ENCODE measurements around the gene ELMO3.

ELMO3 gene

DNA sequence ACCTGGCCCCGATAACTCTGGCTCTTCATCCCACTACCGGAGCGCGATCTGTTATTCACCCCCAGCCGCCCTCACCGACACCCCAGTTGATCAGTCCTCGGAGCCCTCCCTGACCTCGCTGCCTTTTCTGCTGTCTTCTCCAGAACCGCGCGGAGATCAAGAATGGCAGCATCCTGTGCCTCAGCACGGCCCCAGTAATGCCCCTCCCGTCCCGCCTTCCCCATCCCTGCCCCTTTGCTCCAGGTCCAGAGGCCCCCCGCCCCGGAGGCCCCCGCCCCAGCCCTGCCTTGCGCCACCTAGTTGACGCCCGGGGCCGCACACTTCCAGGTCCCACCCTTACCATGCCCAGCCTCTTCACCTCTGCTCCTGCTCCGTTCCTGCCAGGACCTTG is 872 bp downstream of the ELMO3 start:
- TF ChIP-seq, protein P1, sequence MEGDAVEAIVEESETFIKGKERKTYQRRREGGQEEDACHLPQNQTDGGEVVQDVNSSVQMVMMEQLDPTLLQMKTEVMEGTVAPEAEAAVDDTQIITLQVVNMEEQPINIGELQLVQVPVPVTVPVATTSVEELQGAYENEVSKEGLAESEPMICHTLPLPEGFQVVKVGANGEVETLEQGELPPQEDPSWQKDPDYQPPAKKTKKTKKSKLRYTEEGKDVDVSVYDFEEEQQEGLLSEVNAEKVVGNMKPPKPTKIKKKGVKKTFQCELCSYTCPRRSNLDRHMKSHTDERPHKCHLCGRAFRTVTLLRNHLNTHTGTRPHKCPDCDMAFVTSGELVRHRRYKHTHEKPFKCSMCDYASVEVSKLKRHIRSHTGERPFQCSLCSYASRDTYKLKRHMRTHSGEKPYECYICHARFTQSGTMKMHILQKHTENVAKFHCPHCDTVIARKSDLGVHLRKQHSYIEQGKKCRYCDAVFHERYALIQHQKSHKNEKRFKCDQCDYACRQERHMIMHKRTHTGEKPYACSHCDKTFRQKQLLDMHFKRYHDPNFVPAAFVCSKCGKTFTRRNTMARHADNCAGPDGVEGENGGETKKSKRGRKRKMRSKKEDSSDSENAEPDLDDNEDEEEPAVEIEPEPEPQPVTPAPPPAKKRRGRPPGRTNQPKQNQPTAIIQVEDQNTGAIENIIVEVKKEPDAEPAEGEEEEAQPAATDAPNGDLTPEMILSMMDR (IDR thresholded peaks at IDR 0.05; ENCODE audit: low read depth, low read length, missing control alignments), result no peak
- no peak for DNase-seq (ENCODE audit: extremely low read depth, low read depth)
- H3K4me3 ChIP-seq (replicated peaks; ENCODE audit: low read depth, low read length), result no peak overlapping the region

DNA sequence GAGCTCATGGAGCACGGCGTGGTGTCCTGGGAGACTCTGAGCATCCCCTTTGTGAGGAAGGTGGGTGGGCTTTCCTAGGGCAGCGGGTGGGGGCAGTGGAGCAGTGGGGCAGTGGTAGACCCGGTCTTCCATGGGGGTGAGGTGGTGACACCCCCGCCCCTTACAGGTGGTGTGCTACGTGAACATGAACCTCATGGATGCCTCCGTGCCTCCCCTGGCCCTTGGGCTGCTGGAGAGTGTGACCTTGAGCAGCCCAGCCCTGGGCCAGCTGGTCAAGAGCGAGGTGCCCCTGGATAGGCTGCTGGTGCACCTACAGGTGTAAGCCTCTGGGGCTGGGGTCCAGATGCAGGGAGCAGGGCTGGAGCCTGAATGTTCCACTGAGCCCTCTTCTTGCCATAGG is 1.6 kb downstream of the ELMO3 start:
- no peak for DNase-seq (ENCODE audit: extremely low read depth, low read depth)
- TF ChIP-seq, protein P1 (IDR thresholded peaks at IDR 0.05; ENCODE audit: low read depth, low read length, missing control alignments), result no peak
- H3K4me3 ChIP-seq (replicated peaks; ENCODE audit: low read depth, low read length), result no peak overlapping the region

DNA sequence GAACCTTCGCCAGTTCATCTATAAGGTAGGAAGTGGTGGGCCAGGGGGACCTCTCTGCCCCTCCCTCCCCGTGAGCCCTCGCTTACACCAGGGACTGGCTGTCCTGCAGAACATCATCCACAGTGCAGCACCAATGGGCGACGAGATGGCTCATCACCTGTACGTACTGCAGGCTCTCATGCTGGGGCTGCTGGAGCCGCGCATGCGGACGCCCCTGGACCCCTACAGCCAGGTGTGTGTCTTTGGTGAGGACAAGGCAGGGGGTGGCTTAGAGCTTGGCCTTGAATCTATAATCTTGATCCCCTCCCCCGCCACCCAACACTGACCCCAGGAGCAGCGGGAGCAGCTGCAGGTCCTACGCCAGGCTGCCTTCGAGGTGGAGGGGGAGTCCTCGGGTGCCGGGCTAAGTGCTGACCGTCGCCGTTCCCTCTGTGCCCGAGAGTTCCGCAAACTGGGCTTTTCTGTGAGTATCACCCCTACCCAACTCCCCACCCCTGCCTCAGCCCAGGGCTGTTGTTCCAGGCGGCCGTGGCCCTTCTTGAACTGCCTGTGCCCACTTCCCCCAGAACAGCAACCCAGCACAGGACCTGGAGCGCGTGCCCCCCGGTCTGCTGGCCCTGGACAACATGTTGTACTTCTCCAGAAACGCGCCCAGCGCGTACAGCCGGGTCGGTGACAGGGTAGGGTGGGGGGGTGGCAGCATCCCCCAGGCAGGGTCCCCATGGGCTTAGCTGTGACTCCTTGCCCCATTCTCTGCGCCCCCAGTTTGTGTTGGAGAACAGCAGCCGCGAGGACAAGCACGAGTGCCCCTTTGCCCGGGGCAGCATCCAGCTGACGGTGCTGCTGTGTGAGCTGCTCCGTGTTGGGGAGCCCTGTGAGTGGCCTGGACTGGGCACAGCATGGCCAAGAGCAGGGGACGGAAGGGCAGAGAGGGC is 2.7 kb downstream of the ELMO3 start:
- TF ChIP-seq, protein P1 (IDR thresholded peaks at IDR 0.05; ENCODE audit: low read depth, low read length, missing control alignments), result no peak
- no peak overlapping the region for H3K4me3 ChIP-seq (replicated peaks; ENCODE audit: low read depth, low read length)
- no peak for DNase-seq (ENCODE audit: extremely low read depth, low read depth)

DNA sequence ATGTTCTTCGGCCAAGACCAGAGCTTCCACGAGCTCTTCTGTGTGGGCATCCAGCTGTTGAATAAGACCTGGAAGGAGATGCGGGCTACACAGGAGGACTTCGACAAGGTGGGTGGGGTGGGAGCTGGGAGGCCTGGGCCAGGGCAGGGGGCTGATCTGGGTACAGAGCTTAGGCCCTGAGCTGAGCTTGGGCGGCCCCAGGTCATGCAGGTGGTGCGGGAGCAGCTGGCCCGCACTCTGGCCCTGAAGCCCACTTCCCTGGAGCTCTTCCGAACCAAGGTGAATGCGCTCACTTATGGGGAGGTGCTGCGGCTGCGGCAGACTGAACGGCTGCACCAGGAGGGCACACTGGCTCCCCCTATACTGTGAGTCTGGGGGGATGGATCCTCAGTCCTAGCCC is 3.5 kb downstream of the ELMO3 start:
- no peak overlapping the region for H3K4me3 ChIP-seq (replicated peaks; ENCODE audit: low read depth, low read length)
- DNase-seq (ENCODE audit: extremely low read depth, low read depth), result no peak
- TF ChIP-seq, protein P1 (IDR thresholded peaks at IDR 0.05; ENCODE audit: low read depth, low read length, missing control alignments), result no peak

DNA sequence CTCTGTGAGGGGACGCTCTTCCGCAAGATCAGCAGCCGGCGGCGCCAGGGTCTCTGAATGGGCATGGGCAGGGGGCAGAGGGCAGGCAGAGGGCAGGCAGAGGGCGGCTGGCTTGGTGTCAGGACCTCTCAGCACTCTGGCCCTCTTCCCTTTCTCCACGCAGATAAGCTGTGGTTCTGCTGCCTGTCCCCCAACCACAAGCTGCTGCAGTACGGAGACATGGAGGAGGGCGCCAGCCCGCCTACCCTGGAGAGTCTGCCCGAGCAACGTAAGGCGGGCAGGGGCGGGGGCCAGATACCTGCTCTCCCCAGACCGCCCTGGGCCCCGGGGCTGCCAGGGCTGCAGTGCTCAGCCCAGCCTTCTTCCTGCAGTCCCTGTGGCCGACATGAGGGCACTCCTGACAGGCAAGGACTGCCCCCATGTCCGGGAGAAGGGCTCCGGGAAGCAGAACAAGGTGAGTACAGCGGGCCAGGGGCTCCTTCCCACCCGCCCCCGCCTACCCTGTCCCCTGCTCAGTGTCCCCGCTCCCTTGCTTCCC is 4.1 kb downstream of the ELMO3 start:
- TF ChIP-seq, protein P1 (IDR thresholded peaks at IDR 0.05; ENCODE audit: low read depth, low read length, missing control alignments), result no peak
- H3K4me3 ChIP-seq (replicated peaks; ENCODE audit: low read depth, low read length), result no peak overlapping the region
- no peak for DNase-seq (ENCODE audit: extremely low read depth, low read depth)

DNA sequence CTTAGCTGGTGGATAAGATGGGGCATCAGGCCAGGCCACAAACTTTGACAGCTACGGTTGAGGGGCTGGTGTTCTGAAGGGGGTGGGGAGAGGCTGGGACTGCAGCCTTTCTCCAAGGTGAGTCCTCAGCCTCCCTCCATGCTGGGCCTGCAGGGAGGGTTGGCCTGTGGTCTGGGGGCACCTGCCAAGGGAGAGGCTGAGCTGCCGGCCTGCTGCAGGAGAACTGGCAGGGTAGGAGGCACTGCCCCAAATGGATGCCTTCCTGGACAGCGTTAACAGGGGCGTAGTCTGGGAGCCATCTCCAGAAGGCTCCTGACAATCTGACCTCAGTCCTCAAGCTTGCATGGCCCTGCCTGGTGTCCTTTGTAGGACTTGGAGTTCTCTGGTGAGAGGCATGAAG is 5.1 kb downstream of the ELMO3 start:
- DNase-seq (ENCODE audit: extremely low read depth, low read depth), result no peak
- TF ChIP-seq, protein P1 (IDR thresholded peaks at IDR 0.05; ENCODE audit: low read depth, low read length, missing control alignments), result no peak
- no peak overlapping the region for H3K4me3 ChIP-seq (replicated peaks; ENCODE audit: low read depth, low read length)
